ENCODE results near the gene ZNF275. TPM values are rescaled to one million over a fixed set of nuclear protein-coding genes. Genes with fewer than 3 reads are reported as not detected.

ZNF275 gene
- total and polyA plus RNA-seq, 10 of the 15 experiments (the other 5 are each of a cell fraction or from before 2014, with no cell fraction given): 1.3 to 17.4 (median 6.2) TPM

DNA sequence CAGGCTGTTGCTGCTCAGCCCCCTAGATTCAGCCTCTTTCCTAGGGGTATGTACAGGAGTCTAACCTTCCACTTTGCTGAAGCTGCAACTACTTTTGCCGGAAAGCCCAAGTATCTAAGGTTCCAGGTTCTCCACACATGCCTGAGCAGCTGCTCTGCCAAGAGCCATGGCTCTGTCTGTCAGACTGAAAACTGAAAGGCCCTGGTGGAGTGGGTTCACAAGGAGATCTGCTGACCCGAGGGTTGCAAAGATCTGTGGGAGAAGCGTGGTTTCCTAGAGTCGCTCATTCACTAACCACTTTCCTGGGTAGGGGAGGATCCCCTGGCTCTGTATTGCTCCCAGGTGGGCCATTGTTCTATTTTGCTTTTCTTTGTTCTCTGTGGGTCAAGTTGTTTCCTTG lies 6.4 kb upstream of the ZNF275 start:
- FAIRE-seq (no peak), DNase-seq (ENCODE audit: low read depth, low spot score) (no peak), ATAC-seq (no peak)
- Histone ChIP-seq H3K4me2 (ENCODE audit: control insufficient read depth, insufficient read depth) (no peak overlapping the region), H3K79me2 (ENCODE audit: control insufficient read depth, insufficient read depth, low read length) (no peaks in the 10 kb centered on the region), H3K4me3 (no peak overlapping the region), H3K27me3 (replicated peaks in 1 of 2; ENCODE audit: control insufficient read depth in 2 of 2, insufficient read depth in 2 of 2, low read length in 1 of 2) (no peaks in the 10 kb centered on the region; a peak in 1 of 4 replicates), H3K9ac (ENCODE audit: control insufficient read depth, insufficient read depth, low read length) (no peak overlapping the region), H3K9me3 (replicated peaks; ENCODE audit: control insufficient read depth, insufficient read depth, low read length) (no peaks in the 10 kb centered on the region), H3K27ac (ENCODE audit: control insufficient read depth, insufficient read depth) (no peak overlapping the region), H3K4me1 (ENCODE audit: control insufficient read depth, insufficient read depth, low read length) (no peaks in the 10 kb centered on the region), H4K20me1 (ENCODE audit: control insufficient read depth, insufficient read depth) (no peaks in the 10 kb centered on the region), H2AFZ (ENCODE audit: control insufficient read depth, low read depth, low read length) (no peak overlapping the region), H3K36me3 (ENCODE audit: control insufficient read depth in 2 of 2, insufficient read depth in 2 of 2, low read length in 1 of 2) (no peaks in the 10 kb centered on the region)
- in situ Hi-C loops (cut with MboI): no loop called here
- BruUV-seq (replicated peaks): no TSS peak
- SMC1A ChIA-PET (ENCODE audit: uncharacterized antibody, unreplicated experiment): no interaction called here
- intact Hi-C loops (cut with micrococcal nuclease; ENCODE audit: unreplicated experiment): no loop called here
- RAD21 ChIA-PET (ENCODE audit: unreplicated experiment): no interaction called here
- TF ChIP-seq RAD21 (IDR thresholded peaks at IDR 0.05; ENCODE audit: insufficient read depth, low read depth, low read length) (no peak), POLR2AphosphoS5 (IDR thresholded peaks at IDR 0.05; ENCODE audit: low read length) (no peak), SPI1 (IDR thresholded peaks at IDR 0.05; ENCODE audit: borderline replicate concordance, insufficient read depth, low read depth, low read length) (no peak), MTA2 (IDR thresholded peaks at IDR 0.05; ENCODE audit: low read depth) (no peak), ZNF592 (IDR thresholded peaks at IDR 0.05) (no peak), SREBF2 (IDR thresholded peaks at IDR 0.05; ENCODE audit: low read length) (no peak), PAX8 (IDR thresholded peaks at IDR 0.05) (no peak), REST (IDR thresholded peaks at IDR 0.05; ENCODE audit: low read depth, low read length) (no peak), DPF2 (IDR thresholded peaks at IDR 0.05) (no peak), BCL11A (IDR thresholded peaks at IDR 0.05; ENCODE audit: low read depth, low read length) (no peak), IRF4 (IDR thresholded peaks at IDR 0.05; ENCODE audit: low read depth, low read length) (no peak), ZBED1 (IDR thresholded peaks at IDR 0.05; ENCODE audit: borderline replicate concordance) (no peak), ASH2L (IDR thresholded peaks at IDR 0.05; ENCODE audit: borderline replicate concordance, low read depth) (no peak), ATF7 (IDR thresholded peaks at IDR 0.05; ENCODE audit: low read depth) (no peak), CREB1 (IDR thresholded peaks at IDR 0.05; ENCODE audit: low read depth) (no peak), SIN3A (IDR thresholded peaks at IDR 0.05; ENCODE audit: low read depth, low read length) (no peak), SP1 (IDR thresholded peaks at IDR 0.05; ENCODE audit: low read depth, low read length) (no peak), CHD2 (IDR thresholded peaks at IDR 0.05; ENCODE audit: borderline replicate concordance, low read depth, low read length) (no peak), RB1 (IDR thresholded peaks at IDR 0.05; ENCODE audit: borderline replicate concordance) (no peak)
- 35% methylated on average over 4 of the region's 4 CpGs for WGBS (ENCODE audit: insufficient coverage, insufficient replicate concordance, low lambda C conversion rate, missing lambda C conversion rate)
- CTCF ChIA-PET: no interaction called here
- POLR2A ChIA-PET: no interaction called here
